KOPT-K1 (cell line): ENCODE data around the gene CELF3.

ENCODE experiments used
- H3K27ac ChIP-seq: fragments of 200-600 bp; sonication (generic); 2 replicates; pipeline ENCODE4 v1.5.1; 2016; ENCODE audit warnings: antibody characterized with exemption, mild to moderate bottlenecking, low read depth, low read length; ENCODE audit not compliant: poor library complexity, severe bottlenecking
- H3K36me3 ChIP-seq: fragments of 200-600 bp; sonication (generic); 2 replicates; pipeline ENCODE4 v1.5.1; 2017; ENCODE audit warnings: antibody characterized with exemption, mild to moderate bottlenecking, low read length, moderate library complexity; ENCODE audit not compliant: insufficient read depth
- H3K9me3 ChIP-seq: fragments of 200-600 bp; sonication (generic); 2 replicates; pipeline ENCODE4 v1.5.1; 2017; ENCODE audit warnings: antibody characterized with exemption, low read length, mild to moderate bottlenecking; ENCODE audit not compliant: insufficient read depth, poor library complexity, severe bottlenecking

The CELF3 gene

GRCh38 chr1:151713044-151713443, 3.6 kb downstream of the CELF3 start:
- Histone ChIP-seq H3K36me3 (no peaks in the 10 kb centered on the region), H3K27ac (no peak overlapping the region), H3K9me3 (no peaks in the 10 kb centered on the region)

- H3K27ac ChIP-seq = no peak overlapping the region
- H3K9me3 ChIP-seq = no peaks in the 10 kb centered on the region
- no peaks in the 10 kb centered on the region for H3K36me3 ChIP-seq
These were observed 4.7 kb downstream of the CELF3 start for GRCh38 chr1:151711951-151712350.

- no peaks in the 10 kb centered on the region for H3K9me3 ChIP-seq
- H3K36me3 ChIP-seq = no peaks in the 10 kb centered on the region
- no peak overlapping the region for H3K27ac ChIP-seq
These were observed 5.4 kb downstream of the CELF3 start for GRCh38 chr1:151711044-151711800.

- Histone ChIP-seq H3K36me3 (no peaks in the 10 kb centered on the region), H3K27ac (no peak overlapping the region), H3K9me3 (no peaks in the 10 kb centered on the region)
These were observed 6.3 kb downstream of the CELF3 start for GRCh38 chr1:151710187-151710840.

- no peaks in the 10 kb centered on the region for H3K9me3 ChIP-seq
- no peaks in the 10 kb centered on the region for H3K36me3 ChIP-seq
- H3K27ac ChIP-seq = no peak overlapping the region
These were observed 7.7 kb downstream of the CELF3 start for GRCh38 chr1:151708891-151709290.

GRCh38 chr1:151707541-151708065, 9.0 kb downstream of the CELF3 start:
- H3K9me3 ChIP-seq = no peaks in the 10 kb centered on the region
- H3K36me3 ChIP-seq = no peaks in the 10 kb centered on the region
- no peak overlapping the region for H3K27ac ChIP-seq

GRCh38 chr1:151706464-151707415, 9.9 kb downstream of the CELF3 start:
- Histone ChIP-seq H3K9me3 (no peaks in the 10 kb centered on the region), H3K36me3 (no peaks in the 10 kb centered on the region), H3K27ac (no peak overlapping the region)

- Histone ChIP-seq H3K9me3 (no peaks in the 10 kb centered on the region), H3K36me3 (0 out of 2 replicates have a peak, but pooled peaks cover 7% of the 10 kb centered on the region), H3K27ac (no peak overlapping the region)
These were observed 10.7 kb downstream of the CELF3 start for GRCh38 chr1:151705753-151706463.

GRCh38 chr1:151705146-151705545, 11.5 kb downstream of the CELF3 start:
- Histone ChIP-seq H3K27ac (no peak overlapping the region), H3K36me3 (0 out of 2 replicates have a peak, but pooled peaks cover 12% of the 10 kb centered on the region), H3K9me3 (no peaks in the 10 kb centered on the region)

GRCh38 chr1:151704246-151704645, 12.4 kb downstream of the CELF3 start:
- no peaks in the 10 kb centered on the region for H3K9me3 ChIP-seq
- no peak overlapping the region for H3K27ac ChIP-seq
- peaks cover 21% of the 10 kb centered on the region; the same call in 1 of the 2 replicates for H3K36me3 ChIP-seq

GRCh38 chr1:151703813-151704212, 12.8 kb downstream of the CELF3 start:
- peaks cover 25% of the 10 kb centered on the region; the same call in 1 of the 2 replicates for H3K36me3 ChIP-seq
- H3K9me3 ChIP-seq = no peaks in the 10 kb centered on the region
- H3K27ac ChIP-seq = no peak overlapping the region

- Histone ChIP-seq H3K9me3 (no peaks in the 10 kb centered on the region), H3K27ac (no peak overlapping the region), H3K36me3 (peaks cover 33% of the 10 kb centered on the region; the same call in 1 of the 2 replicates)
These were observed 13.7 kb downstream of the CELF3 start for GRCh38 chr1:151702936-151703335.

GRCh38 chr1:151701515-151701914, 15.1 kb downstream of the CELF3 start:
- H3K36me3 ChIP-seq = peaks cover 47% of the 10 kb centered on the region
- no peaks in the 10 kb centered on the region for H3K9me3 ChIP-seq
- no peak overlapping the region for H3K27ac ChIP-seq

GRCh38 chr1:151693057-151693651, 23.4 kb downstream of the CELF3 start:
- peaks cover 64% of the 10 kb centered on the region for H3K36me3 ChIP-seq
- H3K9me3 ChIP-seq = no peaks in the 10 kb centered on the region
- H3K27ac ChIP-seq = no peak overlapping the region
